Progenitor cell of endocrine pancreas (in vitro differentiated cells): Measurements from ENCODE around the gene MBLAC1. TPM values are rescaled to one million over a fixed set of nuclear protein-coding genes. Genes with fewer than 3 reads are reported as not detected.

Experiments used
- DNase-seq: peaks from one replicate; pipeline ENCODE4 v3.0.0; 2021; ENCODE audit warnings: low spot score; ENCODE audit not compliant: unreplicated experiment
- H3K27ac Mint-ChIP-seq: 2 replicates; pipeline ENCODE4 v1.8.0; 2021; ENCODE audit warnings: mild to moderate bottlenecking, moderate library complexity, mixed read lengths
- H3K27me3 Mint-ChIP-seq: 2 replicates; pipeline ENCODE4 v1.8.0; 2021; ENCODE audit warnings: mixed read lengths
- H3K36me3 Mint-ChIP-seq: 2 replicates; pipeline ENCODE4 v1.8.0; 2022; ENCODE audit warnings: mixed read lengths; ENCODE audit not compliant: insufficient read depth
- H3K4me1 Mint-ChIP-seq: 2 replicates; pipeline ENCODE4 v1.8.0; 2021; ENCODE audit warnings: low read depth, mixed read lengths
- H3K4me3 Mint-ChIP-seq: 2 replicates; pipeline ENCODE4 v1.8.0; 2021; ENCODE audit warnings: low read depth, mild to moderate bottlenecking, moderate library complexity, mixed read lengths
- H3K9me3 Mint-ChIP-seq: 2 replicates; pipeline ENCODE4 v1.8.0; 2021; ENCODE audit warnings: low read depth, mixed read lengths
- CTCF ChIP-seq: fragments of 200-600 bp; sonication (generic); IDR thresholded peaks from one replicate; pipeline ENCODE4 v1.5.0; 2021; ENCODE audit warnings: antibody characterized with exemption, mild to moderate bottlenecking; ENCODE audit not compliant: unreplicated experiment
- total RNA-seq: library from RNA; stranded (reverse); gene quantifications from 2 replicates; pipeline ENCODE4 v1.2.1, GENCODE V29; 2021

Gene MBLAC1
- total RNA-seq, 1 donor from 2014 or later: 1.6 TPM

GRCh38 chr7:100100420-100101015 lies 26.2 kb upstream of the MBLAC1 start:
- Mint-ChIP-seq H3K27ac (peak overlapping the region; percentile 97), H3K9me3 (no peaks in the 10 kb centered on the region), H3K4me3 (peak overlapping the region; percentile 93), H3K4me1 (peaks cover 28% of the 10 kb centered on the region), H3K36me3 (peaks cover 39% of the 10 kb centered on the region), H3K27me3 (no peaks in the 10 kb centered on the region)
- TF ChIP-seq CTCF: no peak
- DNase-seq: peak; percentile 96

- DNase-seq: peak; percentile 96
- H3K4me3 Mint-ChIP-seq: peak within 1 kb of the TSS; percentile 93
- H3K36me3 Mint-ChIP-seq: peaks cover 34% of the 10 kb centered on the region
- no peak for TF ChIP-seq CTCF
- no peaks in the 10 kb centered on the region for H3K9me3 Mint-ChIP-seq
- peaks cover 28% of the 10 kb centered on the region for H3K4me1 Mint-ChIP-seq
- no peaks in the 10 kb centered on the region for H3K27me3 Mint-ChIP-seq
- peak within 1 kb of the TSS; percentile 97 for H3K27ac Mint-ChIP-seq
Measured at GRCh38 chr7:100101016-100101862, 25.5 kb upstream of the MBLAC1 start, which contains the start of the genes AP4M1 and MCM7. AP4M1 (plus strand) TSS chr7:100101643; CDS start chr7:100101715, 72 bp downstream. MCM7 (minus strand) TSS chr7:100101397; CDS start chr7:100101294, 103 bp downstream.

GRCh38 chr7:100102950-100103840 lies 23.6 kb upstream of the MBLAC1 start:
- no peak for DNase-seq
- no peak for TF ChIP-seq CTCF
- Mint-ChIP-seq H3K27me3 (no peaks in the 10 kb centered on the region), H3K9me3 (no peaks in the 10 kb centered on the region), H3K36me3 (peaks cover 25% of the 10 kb centered on the region), H3K4me3 (peak overlapping the region; percentile 93), H3K27ac (no peak overlapping the region), H3K4me1 (peaks cover 23% of the 10 kb centered on the region)

GRCh38 chr7:100105534-100105933 lies 21.2 kb upstream of the MBLAC1 start:
- Mint-ChIP-seq H3K36me3 (peaks cover 10% of the 10 kb centered on the region), H3K4me3 (no peak overlapping the region), H3K27ac (no peak overlapping the region), H3K27me3 (no peaks in the 10 kb centered on the region), H3K9me3 (no peaks in the 10 kb centered on the region), H3K4me1 (peaks cover 4% of the 10 kb centered on the region)
- DNase-seq: no peak
- no peak for TF ChIP-seq CTCF

- H3K36me3 Mint-ChIP-seq: peaks cover 14% of the 10 kb centered on the region
Measured at GRCh38 chr7:100106633-100107032, 20.1 kb upstream of the MBLAC1 start.

More at GRCh38 chr7:100106633-100107032, 20.1 kb upstream of the MBLAC1 start:
- no peak for DNase-seq
- no peak overlapping the region for H3K27ac Mint-ChIP-seq
- no peaks in the 10 kb centered on the region for H3K27me3 Mint-ChIP-seq
- no peaks in the 10 kb centered on the region for H3K9me3 Mint-ChIP-seq
- no peak overlapping the region for H3K4me3 Mint-ChIP-seq
- peaks cover 4% of the 10 kb centered on the region for H3K4me1 Mint-ChIP-seq
- TF ChIP-seq CTCF: no peak
